Psoas muscle (tissue), 8 donors: ENCODE results near the gene DIP2B. TPM values are rescaled to one million over a fixed set of nuclear protein-coding genes. Genes with fewer than 3 reads are reported as not detected.

ENCODE experiments used
- ATAC-seq, 4 donors: fragments of 200-7000 bp; cut with Tn5 transposase; one replicate each; pipeline ENCODE4 v1.9.1; 2020; ENCODE audit warnings: moderate library complexity in 3 of 4, mild to moderate bottlenecking in 2 of 4
- DNase-seq, 2 donors: peaks; one replicate each; pipeline ENCODE4 v3.0.0-alpha.2; 2020
- H3K27ac ChIP-seq: fragments of 200-600 bp; one replicate; pipeline ENCODE4 v1.8.0; 2022
- H3K27me3 ChIP-seq, 3 donors: fragments of 200-600 bp in 1 of 3; one replicate each; pipeline versions ENCODE4 v1.6.1 to v1.8.0; 2013 to 2022; ENCODE audit warnings: low read length in 2 of 3, mild to moderate bottlenecking in 2 of 3, moderate library complexity in 1 of 3; ENCODE audit not compliant: insufficient read depth in 3 of 3
- H3K36me3 ChIP-seq, 2 donors: fragments of 200-600 bp in 1 of 2; one replicate each; pipeline versions ENCODE4 v1.6.1 to v1.8.0; 2013 to 2022; ENCODE audit warnings: low read depth in 1 of 2, mild to moderate bottlenecking in 1 of 2, moderate library complexity in 1 of 2; ENCODE audit not compliant: insufficient read depth in 1 of 2
- H3K4me1 ChIP-seq: fragments of 200-600 bp; one replicate; pipeline ENCODE4 v1.8.0; 2022
- H3K4me3 ChIP-seq: fragments of 200-600 bp; one replicate; pipeline ENCODE4 v1.8.0; 2022; ENCODE audit warnings: mild to moderate bottlenecking
- H3K9me3 ChIP-seq: fragments of 200-600 bp; one replicate; pipeline ENCODE4 v1.8.0; 2022
- CTCF ChIP-seq: fragments of 200-600 bp; IDR thresholded peaks from one replicate; pipeline ENCODE4 v1.8.0; 2022; ENCODE audit warnings: antibody characterized with exemption
- WGBS, 3 donors: extraction: QIAGEN DNeasy Blood & Tissue Kit; methylation state at CpG; one replicate each; pipeline versions ENCODE4 v1.1.6 to v1.1.7; 2013; 5-methylcytosine and 5-hydroxymethylcytosine counted together
- intact Hi-C, 2 donors: fragments of 100-400 bp; cut with DNase I; formaldehyde crosslinking; loops; one replicate each; pipeline versions ENCODE4 v1.11.0 to v1.14.2; 2022
- polyA plus RNA-seq, 3 donors: library from polyadenylated mRNA; stranded (reverse); fragments of 200-250 nt; gene quantifications; one replicate each; pipeline ENCODE4 v1.2.3, GENCODE V29; 2013
- total RNA-seq, 4 donors: library from RNA; stranded (reverse); fragmentation: NEBNext Ultra II Directional in 2 of 4; extraction: Animal tissue kit (Norgen Biotek cat#: 25700) in 2 of 4; gene quantifications; one replicate each; pipeline versions ENCODE4 v1.2.1 to v1.2.4, GENCODE V29; 2021 to 2023
- donor health status: healthy with polysubstance abuse.
- donor health status: DM: no; HTN: no; CAD: no; lungs with moderate emphysema.
- donor health status: Bipolar disorder and iron deficiency.
- donor health status: healthy.
- donor health status: DM: yes; HTN: yes; CAD: no.
- donor health status: DM: no; HTN: no; CAD: no.
- donor health status: DM: no; HTN: no; CAD: no.
- donor health status: DM: yes; HTN: yes; CAD: no.

The DIP2B gene
- total and polyA plus RNA-seq, 7 donors, result 2.2 to 10.7 (median 8.6) TPM

GRCh38 chr12:50572287-50572686 lies 67.5 kb downstream of the DIP2B start:
- no peak overlapping the region for H3K27ac ChIP-seq
- no peaks in the 10 kb centered on the region for H3K36me3 ChIP-seq
- DNase-seq, result no peak
- H3K4me3 ChIP-seq, result no peak overlapping the region
- WGBS, 3 donors, result 17 to 44% (median 40%) methylated on average over 1 of the region's 1 CpG
- no peaks in the 10 kb centered on the region for H3K9me3 ChIP-seq
- H3K4me1 ChIP-seq, result peaks cover 63% of the 10 kb centered on the region
- peak in 3 of 4 donors; percentile 83 to 88 (median 87) for ATAC-seq
- intact Hi-C loops, result loop anchor here in 1 of 2 donors (5.0 kb wide), 1 partner anchor 65 kb away; no protein-coding TSS in a partner anchor
- H3K27me3 ChIP-seq, result no peaks in the 10 kb centered on the region
- TF ChIP-seq CTCF, result no peak

- intact Hi-C loops, result loop anchor here in 1 of 2 donors (5.0 kb wide), 1 partner anchor 65 kb away; no protein-coding TSS in a partner anchor
- Histone ChIP-seq H3K4me1 (peaks cover 63% of the 10 kb centered on the region), H3K36me3 (no peaks in the 10 kb centered on the region), H3K9me3 (no peaks in the 10 kb centered on the region), H3K4me3 (no peak overlapping the region), H3K27me3 (no peaks in the 10 kb centered on the region), H3K27ac (no peak overlapping the region)
- TF ChIP-seq CTCF, result no peak
- 33 to 61% (median 33%) methylated on average over 3 of the region's 3 CpGs for WGBS, 3 donors
- ATAC-seq (peak; percentile 41 to 68 (median 50)), DNase-seq (no peak)
Observed at GRCh38 chr12:50572760-50573159, 68.0 kb downstream of the DIP2B start.

GRCh38 chr12:50573271-50573670 lies 68.5 kb downstream of the DIP2B start:
- Histone ChIP-seq H3K27me3 (no peaks in the 10 kb centered on the region), H3K9me3 (no peaks in the 10 kb centered on the region), H3K4me3 (no peak overlapping the region), H3K4me1 (peaks cover 61% of the 10 kb centered on the region), H3K36me3 (no peaks in the 10 kb centered on the region), H3K27ac (no peak overlapping the region)
- DNase-seq (no peak), ATAC-seq (peak in 1 of 4 donors; percentile 15)
- 93 to 99% (median 93%) methylated on average over 2 of the region's 2 CpGs for WGBS, 3 donors
- no peak for TF ChIP-seq CTCF
- intact Hi-C loops, result loop anchor here in 1 of 2 donors (5.0 kb wide), 1 partner anchor 66 kb away; no protein-coding TSS in a partner anchor

- Histone ChIP-seq H3K36me3 (no peaks in the 10 kb centered on the region), H3K9me3 (no peaks in the 10 kb centered on the region), H3K27ac (no peak overlapping the region), H3K4me1 (peaks cover 49% of the 10 kb centered on the region), H3K4me3 (no peak overlapping the region), H3K27me3 (no peaks in the 10 kb centered on the region)
- WGBS, 3 donors, result 33 to 42% (median 34%) methylated on average over 5 of the region's 5 CpGs
- DNase-seq (no peak), ATAC-seq (no peak)
- TF ChIP-seq CTCF, result no peak
- intact Hi-C loops, result loop anchor here in 1 of 2 donors (5.0 kb wide), 1 partner anchor 67 kb away; no protein-coding TSS in a partner anchor
Observed at GRCh38 chr12:50574601-50575348, 70.0 kb downstream of the DIP2B start.
